ENCODE data around the gene SORL1. TPM values are rescaled to one million over a fixed set of nuclear protein-coding genes. Genes with fewer than 3 reads are reported as not detected.

Gene SORL1
- total RNA-seq, 3 donors from 2014 or later = 58.3 to 195 (median 109) TPM

GRCh38 chr11:121615501-121615900 is 163.4 kb downstream of the SORL1 start:
- TF ChIP-seq, protein P1, sequence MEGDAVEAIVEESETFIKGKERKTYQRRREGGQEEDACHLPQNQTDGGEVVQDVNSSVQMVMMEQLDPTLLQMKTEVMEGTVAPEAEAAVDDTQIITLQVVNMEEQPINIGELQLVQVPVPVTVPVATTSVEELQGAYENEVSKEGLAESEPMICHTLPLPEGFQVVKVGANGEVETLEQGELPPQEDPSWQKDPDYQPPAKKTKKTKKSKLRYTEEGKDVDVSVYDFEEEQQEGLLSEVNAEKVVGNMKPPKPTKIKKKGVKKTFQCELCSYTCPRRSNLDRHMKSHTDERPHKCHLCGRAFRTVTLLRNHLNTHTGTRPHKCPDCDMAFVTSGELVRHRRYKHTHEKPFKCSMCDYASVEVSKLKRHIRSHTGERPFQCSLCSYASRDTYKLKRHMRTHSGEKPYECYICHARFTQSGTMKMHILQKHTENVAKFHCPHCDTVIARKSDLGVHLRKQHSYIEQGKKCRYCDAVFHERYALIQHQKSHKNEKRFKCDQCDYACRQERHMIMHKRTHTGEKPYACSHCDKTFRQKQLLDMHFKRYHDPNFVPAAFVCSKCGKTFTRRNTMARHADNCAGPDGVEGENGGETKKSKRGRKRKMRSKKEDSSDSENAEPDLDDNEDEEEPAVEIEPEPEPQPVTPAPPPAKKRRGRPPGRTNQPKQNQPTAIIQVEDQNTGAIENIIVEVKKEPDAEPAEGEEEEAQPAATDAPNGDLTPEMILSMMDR (IDR thresholded peaks at IDR 0.05) = no peak
- ATAC-seq (no peak), DNase-seq (no peak)
- Histone ChIP-seq H3K4me3 (no peak overlapping the region), H3K4me1 (ENCODE audit: low read depth) (no peaks in the 10 kb centered on the region), H3K9me3 (no peaks in the 10 kb centered on the region), H3K36me3 (ENCODE audit: low read depth) (no peaks in the 10 kb centered on the region)
- intact Hi-C loops (cut with DNase I, micrococcal nuclease) = no loop called here

GRCh38 chr11:121618516-121618915 is 166.4 kb downstream of the SORL1 start:
- no peak for ATAC-seq

DNA sequence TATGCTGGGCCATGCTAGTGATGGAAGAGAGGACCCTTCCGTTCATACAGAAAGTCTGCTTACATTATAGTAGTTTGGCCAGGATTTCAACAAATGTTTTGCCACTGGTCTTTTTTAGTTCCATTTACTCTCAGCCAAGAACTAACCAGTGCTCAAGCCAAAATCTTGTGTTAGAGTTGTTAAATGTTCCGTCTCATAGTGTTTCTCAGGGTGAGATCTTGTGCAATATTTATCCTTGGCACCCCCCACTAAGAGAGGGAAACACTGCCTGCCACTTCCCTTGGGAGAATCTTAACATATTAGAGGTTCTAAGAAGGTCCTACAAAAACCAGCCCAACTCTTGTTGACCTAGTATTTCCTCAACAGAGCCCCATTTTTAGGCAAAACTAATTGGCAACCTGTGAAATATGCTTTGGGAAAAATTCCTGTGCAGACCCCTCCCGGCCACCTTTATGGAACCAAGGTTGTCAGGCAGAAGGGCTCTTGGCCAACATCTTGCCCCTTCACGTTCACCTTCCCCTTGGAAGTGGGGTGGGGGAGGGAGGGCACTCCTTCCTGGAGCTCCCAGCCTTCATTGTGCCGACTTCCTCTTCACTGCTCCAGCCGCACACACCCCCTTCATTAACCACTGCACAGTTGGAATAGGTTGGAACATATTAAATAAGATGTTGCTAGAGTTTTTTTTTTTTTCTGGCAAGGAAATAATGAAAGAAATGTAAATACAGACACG is 173.8 kb downstream of the SORL1 start:
- TF ChIP-seq, protein P1 (IDR thresholded peaks at IDR 0.05) = no peak
- Histone ChIP-seq H3K9me3 (no peaks in the 10 kb centered on the region), H3K4me3 (no peak overlapping the region), H3K4me1 (ENCODE audit: low read depth) (no peaks in the 10 kb centered on the region), H3K36me3 (ENCODE audit: low read depth) (no peaks in the 10 kb centered on the region)
- ATAC-seq = no peak
- intact Hi-C loops (cut with DNase I, micrococcal nuclease) = no loop called here
- DNase-seq = no peak

More at GRCh38 chr11:121618516-121618915, 166.4 kb downstream of the SORL1 start:
- no peak for DNase-seq
- Histone ChIP-seq H3K4me1 (ENCODE audit: low read depth) (no peaks in the 10 kb centered on the region), H3K36me3 (ENCODE audit: low read depth) (no peaks in the 10 kb centered on the region), H3K4me3 (no peak overlapping the region), H3K9me3 (no peaks in the 10 kb centered on the region)
- TF ChIP-seq, protein P1 (IDR thresholded peaks at IDR 0.05) = no peak
- intact Hi-C loops (cut with DNase I, micrococcal nuclease) = no loop called here

GRCh38 chr11:121626507-121626875 is 174.4 kb downstream of the SORL1 start:
- H3K4me3 ChIP-seq = no peak overlapping the region
- no peaks in the 10 kb centered on the region for H3K36me3 ChIP-seq (ENCODE audit: low read depth)
- TF ChIP-seq, protein P1 (IDR thresholded peaks at IDR 0.05) = no peak
- no peaks in the 10 kb centered on the region for H3K9me3 ChIP-seq
- ATAC-seq (no peak), DNase-seq (no peak)
- H3K4me1 ChIP-seq (ENCODE audit: low read depth) = no peaks in the 10 kb centered on the region
- intact Hi-C loops (cut with DNase I, micrococcal nuclease) = no loop called here

DNA sequence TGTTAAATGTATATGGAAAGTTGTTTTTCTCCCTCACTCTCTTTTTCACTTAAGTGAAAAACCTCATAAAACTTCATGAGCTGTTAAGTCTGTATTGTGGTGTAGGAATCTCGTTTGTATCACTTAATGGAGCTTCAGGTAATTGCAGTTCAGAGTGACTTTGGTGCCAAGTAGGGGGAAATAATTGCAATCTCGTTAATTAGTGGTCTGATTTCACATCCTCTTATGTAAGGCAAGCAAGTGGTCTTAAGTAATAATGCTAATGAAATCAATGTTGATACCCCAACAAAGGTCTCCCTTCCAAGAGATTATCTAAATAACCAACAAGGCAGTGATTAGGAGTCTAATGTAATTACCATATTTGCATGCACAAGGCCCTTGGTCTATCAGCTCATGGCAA is 174.9 kb downstream of the SORL1 start:
- no peaks in the 10 kb centered on the region for H3K36me3 ChIP-seq (ENCODE audit: low read depth)
- intact Hi-C loops (cut with DNase I, micrococcal nuclease) = no loop called here

More for the DNA sequence above, 174.9 kb downstream of the SORL1 start:
- TF ChIP-seq, protein P1 (IDR thresholded peaks at IDR 0.05) = no peak
- no peak for ATAC-seq
- no peak overlapping the region for H3K4me3 ChIP-seq
- H3K9me3 ChIP-seq = no peaks in the 10 kb centered on the region
- DNase-seq = no peak
- H3K4me1 ChIP-seq (ENCODE audit: low read depth) = no peaks in the 10 kb centered on the region

Measured in mucosa of descending colon (tissue), 3 donors.